ENCODE data around the gene FNDC3A. TPM values are rescaled to one million over a fixed set of nuclear protein-coding genes. Genes with fewer than 3 reads are reported as not detected.
"Not testable (repeated sequence)": the region's sequence is repeated elsewhere in the genome, so short reads cannot be mapped to it uniquely, and the experiment has no call there.

The FNDC3A gene
- total and polyA plus RNA-seq, 9 donors, result 26.4 to 46.0 (median 37.9) TPM

GRCh38 chr13:49124693-49125304 lies 149.1 kb downstream of the FNDC3A start:
- no peak for DNase-seq
- Histone ChIP-seq H3K36me3 (ENCODE audit: control insufficient read depth, insufficient read depth, low read length) (peaks cover 6% of the 10 kb centered on the region), H3K4me3 (ENCODE audit: low read length) (no peak overlapping the region), H3K27ac (ENCODE audit: low read length) (no peak overlapping the region), H3K9me3 (replicated peaks; ENCODE audit: control insufficient read depth, low read depth, low read length) (no peaks in the 10 kb centered on the region), H3K27me3 (ENCODE audit: control insufficient read depth, insufficient read depth, low read length) (no peaks in the 10 kb centered on the region), H3K4me1 (ENCODE audit: control insufficient read depth, insufficient read depth, low read length) (no peaks in the 10 kb centered on the region)
- 23% methylated on average over 4 of the region's 5 CpGs for WGBS (ENCODE audit: insufficient coverage)

- H3K9me3 ChIP-seq (replicated peaks; ENCODE audit: control insufficient read depth, low read depth, low read length), result no peaks in the 10 kb centered on the region
- peaks cover 9% of the 10 kb centered on the region for H3K36me3 ChIP-seq (ENCODE audit: control insufficient read depth, insufficient read depth, low read length)
- H3K27ac ChIP-seq (ENCODE audit: low read length), result no peak overlapping the region
- H3K4me3 ChIP-seq (ENCODE audit: low read length), result no peak overlapping the region
- WGBS (ENCODE audit: insufficient coverage), result no CpG with 5 or more reads among the region's 2 CpGs
- no peaks in the 10 kb centered on the region for H3K4me1 ChIP-seq (ENCODE audit: control insufficient read depth, insufficient read depth, low read length)
- no peaks in the 10 kb centered on the region for H3K27me3 ChIP-seq (ENCODE audit: control insufficient read depth, insufficient read depth, low read length)
- DNase-seq, result no peak
These were observed 150.3 kb downstream of the FNDC3A start for GRCh38 chr13:49125964-49126524.

GRCh38 chr13:49132479-49133002 lies 156.8 kb downstream of the FNDC3A start:
- Histone ChIP-seq H3K27ac (ENCODE audit: low read length) (no peak overlapping the region), H3K9me3 (replicated peaks; ENCODE audit: control insufficient read depth, low read depth, low read length) (no peaks in the 10 kb centered on the region), H3K4me1 (ENCODE audit: control insufficient read depth, insufficient read depth, low read length) (no peaks in the 10 kb centered on the region), H3K36me3 (ENCODE audit: control insufficient read depth, insufficient read depth, low read length) (peaks cover 26% of the 10 kb centered on the region), H3K27me3 (ENCODE audit: control insufficient read depth, insufficient read depth, low read length) (no peaks in the 10 kb centered on the region), H3K4me3 (ENCODE audit: low read length) (no peak overlapping the region)
- no peak for DNase-seq
- WGBS (ENCODE audit: insufficient coverage), result 89% methylated on average over 1 of the region's 1 CpG

- H3K9me3 ChIP-seq (replicated peaks; ENCODE audit: control insufficient read depth, low read depth, low read length), result no peaks in the 10 kb centered on the region
- no peak for DNase-seq
- no peaks in the 10 kb centered on the region for H3K27me3 ChIP-seq (ENCODE audit: control insufficient read depth, insufficient read depth, low read length)
- no CpG with 5 or more reads among the region's 3 CpGs for WGBS (ENCODE audit: insufficient coverage)
- H3K4me1 ChIP-seq (ENCODE audit: control insufficient read depth, insufficient read depth, low read length), result no peaks in the 10 kb centered on the region
- no peak overlapping the region for H3K27ac ChIP-seq (ENCODE audit: low read length)
- H3K4me3 ChIP-seq (ENCODE audit: low read length), result no peak overlapping the region
- H3K36me3 ChIP-seq (ENCODE audit: control insufficient read depth, insufficient read depth, low read length), result peaks cover 20% of the 10 kb centered on the region
These were observed 158.6 kb downstream of the FNDC3A start for GRCh38 chr13:49134305-49134704.

- 100% methylated on average over 5 of the region's 7 CpGs for WGBS (ENCODE audit: insufficient coverage)
These were observed 161.5 kb downstream of the FNDC3A start for GRCh38 chr13:49137138-49137643.

GRCh38 chr13:49140910-49141611 lies 165.3 kb downstream of the FNDC3A start:
- no peak overlapping the region for H3K27ac ChIP-seq (ENCODE audit: low read length)
- H3K36me3 ChIP-seq (ENCODE audit: control insufficient read depth, insufficient read depth, low read length), result peaks cover 11% of the 10 kb centered on the region
- no peak overlapping the region for H3K4me3 ChIP-seq (ENCODE audit: low read length)
- H3K4me1 ChIP-seq (ENCODE audit: control insufficient read depth, insufficient read depth, low read length), result no peaks in the 10 kb centered on the region
- H3K9me3 ChIP-seq (replicated peaks; ENCODE audit: control insufficient read depth, low read depth, low read length), result no peaks in the 10 kb centered on the region
- H3K27me3 ChIP-seq (ENCODE audit: control insufficient read depth, insufficient read depth, low read length), result no peaks in the 10 kb centered on the region
- DNase-seq, result no peak

More at GRCh38 chr13:49137138-49137643, 161.5 kb downstream of the FNDC3A start:
- not testable (repeated sequence) for H3K4me1 ChIP-seq (ENCODE audit: control insufficient read depth, insufficient read depth, low read length); DNase-seq; H3K9me3 ChIP-seq (replicated peaks; ENCODE audit: control insufficient read depth, low read depth, low read length); H3K27me3 ChIP-seq (ENCODE audit: control insufficient read depth, insufficient read depth, low read length); H3K27ac ChIP-seq (ENCODE audit: low read length); H3K4me3 ChIP-seq (ENCODE audit: low read length)
- peaks cover 16% of the 10 kb centered on the region for H3K36me3 ChIP-seq (ENCODE audit: control insufficient read depth, insufficient read depth, low read length)

- no CpG with 5 or more reads among the region's 2 CpGs for WGBS (ENCODE audit: insufficient coverage)
- H3K4me1 ChIP-seq (ENCODE audit: control insufficient read depth, insufficient read depth, low read length), result no peaks in the 10 kb centered on the region
- H3K9me3 ChIP-seq (replicated peaks; ENCODE audit: control insufficient read depth, low read depth, low read length), result peaks cover 17% of the 10 kb centered on the region
- no peak overlapping the region for H3K27ac ChIP-seq (ENCODE audit: low read length)
- DNase-seq, result no peak
- no peaks in the 10 kb centered on the region for H3K27me3 ChIP-seq (ENCODE audit: control insufficient read depth, insufficient read depth, low read length)
- peaks cover 3% of the 10 kb centered on the region for H3K36me3 ChIP-seq (ENCODE audit: control insufficient read depth, insufficient read depth, low read length)
- H3K4me3 ChIP-seq (ENCODE audit: low read length), result no peak overlapping the region
These were observed 171.2 kb downstream of the FNDC3A start for GRCh38 chr13:49146950-49147355.

GRCh38 chr13:49148405-49148804 lies 172.7 kb downstream of the FNDC3A start:
- Histone ChIP-seq H3K9me3 (replicated peaks; ENCODE audit: control insufficient read depth, low read depth, low read length) (peaks cover 17% of the 10 kb centered on the region), H3K36me3 (ENCODE audit: control insufficient read depth, insufficient read depth, low read length) (peaks cover 3% of the 10 kb centered on the region), H3K27ac (ENCODE audit: low read length) (no peak overlapping the region), H3K27me3 (ENCODE audit: control insufficient read depth, insufficient read depth, low read length) (no peaks in the 10 kb centered on the region), H3K4me3 (ENCODE audit: low read length) (no peak overlapping the region), H3K4me1 (ENCODE audit: control insufficient read depth, insufficient read depth, low read length) (no peaks in the 10 kb centered on the region)
- DNase-seq, result no peak
- WGBS (ENCODE audit: insufficient coverage), result 100% methylated on average over 1 of the region's 1 CpG

GRCh38 chr13:49157955-49158584 lies 182.4 kb downstream of the FNDC3A start:
- not testable (repeated sequence) for H3K4me3 ChIP-seq (ENCODE audit: low read length); H3K27ac ChIP-seq (ENCODE audit: low read length); H3K9me3 ChIP-seq (replicated peaks; ENCODE audit: control insufficient read depth, low read depth, low read length); DNase-seq; H3K36me3 ChIP-seq (ENCODE audit: control insufficient read depth, insufficient read depth, low read length); H3K4me1 ChIP-seq (ENCODE audit: control insufficient read depth, insufficient read depth, low read length); H3K27me3 ChIP-seq (ENCODE audit: control insufficient read depth, insufficient read depth, low read length)
- 97% methylated on average over 29 of the region's 35 CpGs for WGBS (ENCODE audit: insufficient coverage)

- H3K27ac ChIP-seq (ENCODE audit: low read length); H3K4me1 ChIP-seq (ENCODE audit: control insufficient read depth, insufficient read depth, low read length); DNase-seq; H3K27me3 ChIP-seq (ENCODE audit: control insufficient read depth, insufficient read depth, low read length); H3K4me3 ChIP-seq (ENCODE audit: low read length): not testable (repeated sequence)
- Histone ChIP-seq H3K36me3 (ENCODE audit: control insufficient read depth, insufficient read depth, low read length) (peaks cover 27% of the 10 kb centered on the region), H3K9me3 (replicated peaks; ENCODE audit: control insufficient read depth, low read depth, low read length) (peaks cover 20% of the 10 kb centered on the region)
- WGBS (ENCODE audit: insufficient coverage), result 100% methylated on average over 7 of the region's 8 CpGs
These were observed 187.4 kb downstream of the FNDC3A start for GRCh38 chr13:49163162-49163561.

Measured in muscle of leg (tissue), 11 donors.